Prostate gland (tissue), 2 donors: Measurements from ENCODE around the gene TMPRSS11F.

Experiments
- CTCF ChIP-seq, 4 experiments: fragments of 200-600 bp in 2 of 4; fragments of 450-650 bp in 2 of 4; sonication (generic) in 2 of 4; IDR thresholded peaks; 1 replicate in 3 of 4; 2 replicates in 1 of 4; pipeline ENCODE4 v1.5.1; 2016 to 2019; ENCODE audit warnings: antibody characterized with exemption in 4 of 4, mild to moderate bottlenecking in 2 of 4, moderate library complexity in 2 of 4
- POLR2A ChIP-seq: fragments of 450-650 bp; IDR thresholded peaks from one replicate; pipeline ENCODE4 v1.6.1; 2016; ENCODE audit warnings: antibody characterized with exemption, mild to moderate bottlenecking

- TF ChIP-seq POLR2A (no peak), CTCF (IDR thresholded peaks at IDR 0.05) (no peak)
These were observed 55.3 kb downstream of the TMPRSS11F start for GRCh38 chr4:68074397-68074796.
